Activated T-cell treated with anti-CD3 and anti-CD28 coated beads for 4 hours (primary cell): ENCODE results near the gene GYS1.
"Not testable (repeated sequence)": the region's sequence is repeated elsewhere in the genome, so short reads cannot be mapped to it uniquely, and the experiment has no call there.

ENCODE experiments used
- DNase-seq: peaks from one replicate; pipeline ENCODE4 v3.0.0-alpha.2; 2020

The GYS1 gene

GRCh38 chr19:48933382-48933932 is 59.7 kb downstream of the GYS1 start, which contains the start of gene DHDH:
DHDH (plus strand) TSS chr19:48933699; CDS start chr19:48933722, 23 bp downstream.
- peak; percentile 71 for DNase-seq

DNA sequence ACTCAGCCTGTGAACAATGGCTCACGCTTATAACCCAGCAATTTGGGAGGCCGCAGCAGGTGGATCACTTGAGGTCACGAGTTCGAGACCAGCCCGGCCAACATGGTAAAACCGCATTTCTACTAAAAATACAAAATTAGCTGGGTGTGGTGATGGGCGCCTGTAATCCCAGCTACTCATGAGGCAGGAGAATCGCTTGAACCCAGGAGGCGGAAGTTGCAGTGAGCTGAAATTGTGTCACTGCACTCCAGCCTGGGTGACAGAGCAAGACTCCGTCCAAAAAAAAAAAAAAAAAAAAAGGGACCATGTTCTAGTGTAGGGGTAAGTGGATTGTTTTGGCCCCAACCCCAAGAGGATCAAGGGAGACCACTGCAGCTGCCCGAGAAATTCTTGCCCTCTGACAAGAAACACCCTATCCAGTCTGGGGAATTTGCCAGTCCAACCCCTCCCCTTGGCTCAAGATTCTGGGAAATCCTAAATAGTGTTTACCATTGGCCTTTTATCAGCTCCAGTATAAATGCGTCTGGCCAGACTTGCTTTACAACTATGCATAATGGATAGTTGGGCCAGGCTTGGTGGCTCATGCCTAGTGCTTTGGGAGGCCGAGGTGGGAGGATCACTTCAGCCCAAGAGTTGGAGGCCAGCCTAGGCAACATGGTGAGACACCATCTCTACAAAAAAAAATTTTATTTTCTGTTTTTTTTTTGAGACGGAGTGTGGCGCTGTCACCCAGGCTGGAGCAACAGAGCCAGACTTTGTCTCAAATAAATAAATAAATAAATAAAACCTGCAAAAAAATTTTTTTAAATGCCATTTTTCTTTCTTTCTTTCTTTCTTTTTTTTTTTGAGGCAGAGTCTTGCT is 64.7 kb downstream of the GYS1 start:
- DNase-seq, result no peak

DNA sequence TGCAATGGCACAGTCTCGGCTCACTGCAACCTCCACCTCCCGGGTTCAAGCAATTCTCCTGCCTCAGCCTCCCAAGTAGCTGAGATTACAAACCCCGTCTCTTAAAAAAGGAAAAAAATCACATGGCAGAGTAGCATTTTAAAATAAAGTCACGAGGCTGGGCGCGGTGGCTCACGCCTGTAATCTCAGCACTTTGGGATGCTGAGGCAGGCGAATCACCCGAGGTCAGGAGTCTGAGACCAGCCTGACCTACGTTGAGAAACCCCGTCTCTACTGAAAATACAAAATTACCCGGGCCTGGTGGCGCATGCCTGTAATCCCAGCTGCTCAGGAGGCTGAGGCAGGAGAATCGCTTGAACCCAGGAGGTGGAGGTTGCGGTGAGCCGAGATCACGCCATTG is 65.4 kb downstream of the GYS1 start:
- not testable (repeated sequence) for DNase-seq

DNA sequence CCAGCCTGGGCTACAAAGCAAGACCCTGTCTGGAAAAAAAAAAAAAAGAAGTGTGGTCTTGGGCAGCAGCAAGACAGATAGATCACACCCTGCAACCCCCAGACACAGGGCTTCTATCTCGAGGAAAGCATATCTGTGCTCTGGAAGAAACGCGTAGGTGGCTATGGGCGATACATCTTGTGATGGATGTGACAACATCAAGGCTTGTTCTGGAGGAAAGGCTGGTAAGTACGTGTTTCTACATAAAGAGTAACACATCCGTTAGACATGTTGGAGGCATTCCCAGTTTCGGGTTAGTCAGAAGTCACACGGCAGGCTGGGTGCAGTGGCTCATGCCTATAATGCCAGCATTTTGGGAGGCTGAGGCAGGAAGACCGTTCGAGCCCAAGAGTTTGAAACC is 66.2 kb downstream of the GYS1 start:
- no peak for DNase-seq

DNA sequence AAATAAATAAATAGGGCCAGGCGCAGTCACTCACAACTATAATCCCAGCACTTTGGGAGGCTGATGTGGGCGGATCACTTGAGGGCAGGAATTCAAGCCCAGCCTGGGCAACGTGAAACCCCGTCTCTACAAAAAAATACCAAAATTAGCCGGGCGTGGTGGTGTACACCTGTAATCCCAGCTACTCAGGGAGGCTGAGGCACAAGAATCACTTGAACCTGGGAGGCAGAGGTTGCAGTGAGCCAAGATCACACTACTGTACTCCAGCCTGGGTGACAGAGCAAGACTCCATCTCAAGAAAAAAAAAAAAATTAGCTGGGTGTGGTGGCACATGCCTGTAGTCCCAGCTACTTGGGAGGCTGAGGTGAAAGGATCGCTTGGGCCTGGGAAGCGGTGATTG is 67.2 kb downstream of the GYS1 start:
- not testable (repeated sequence) for DNase-seq

GRCh38 chr19:48925240-48925843 is 67.8 kb downstream of the GYS1 start:
- no peak for DNase-seq

- DNase-seq, result no peak
Observed at GRCh38 chr19:48922548-48923490, 70.3 kb downstream of the GYS1 start.

DNA sequence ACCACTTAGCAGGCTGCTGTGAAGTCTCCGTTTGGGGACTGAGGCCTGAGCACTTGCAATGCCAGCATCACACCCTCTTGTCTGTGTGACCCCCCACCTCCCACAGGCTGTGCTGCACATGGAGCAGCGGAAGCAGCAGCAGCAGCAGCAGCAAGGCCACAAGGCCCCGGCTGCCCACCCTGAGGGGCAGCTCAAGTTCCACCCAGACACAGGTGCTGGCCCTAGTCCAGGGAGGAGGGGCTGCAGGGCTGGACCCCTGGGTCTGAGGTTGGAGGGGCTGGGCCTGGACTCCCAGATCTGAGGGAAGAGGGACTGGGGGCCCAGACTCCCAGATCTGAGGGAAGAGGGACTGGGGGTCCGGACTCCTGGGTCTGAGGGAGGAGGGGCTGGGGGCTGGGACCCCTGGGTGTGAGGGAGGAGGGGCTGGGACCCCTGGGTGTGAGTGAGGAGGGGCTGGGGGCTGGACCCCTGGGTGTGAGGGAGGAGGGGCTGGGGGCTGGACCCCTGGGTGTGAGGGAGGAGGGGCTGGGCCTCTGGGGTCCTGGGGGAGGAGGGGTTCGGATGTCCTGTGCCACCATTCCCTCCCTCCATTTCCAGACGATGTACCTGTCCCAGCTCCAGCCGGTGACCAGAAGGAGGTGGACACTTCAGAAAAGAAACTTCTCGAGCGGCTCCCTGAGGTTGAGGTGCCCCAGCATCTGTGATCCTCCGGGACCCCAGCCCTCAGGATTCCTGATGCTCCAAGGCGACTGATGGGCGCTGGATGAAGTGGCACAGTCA is 71.2 kb downstream of the GYS1 start:
- DNase-seq, result no peak

- DNase-seq, result no peak
Observed at GRCh38 chr19:48920949-48921348, 72.2 kb downstream of the GYS1 start.

- not testable (repeated sequence) for DNase-seq
Observed at GRCh38 chr19:48919271-48919670, 73.8 kb downstream of the GYS1 start.

GRCh38 chr19:48918801-48919247 is 74.3 kb downstream of the GYS1 start:
- no peak for DNase-seq
